HepG2 (cell line): ENCODE measurements around the gene MINDY1. TPM values are rescaled to one million over a fixed set of nuclear protein-coding genes. Genes with fewer than 3 reads are reported as not detected.

Experiments used
- ATF5 ChIP-seq: sonication (generic); formaldehyde crosslinking; IDR thresholded peaks from 2 replicates; pipeline ENCODE4 v1.4.0; 2020; ENCODE audit warnings: mild to moderate bottlenecking, low read depth, missing genetic modification reagents
- E2F2 ChIP-seq: sonication (generic); formaldehyde crosslinking; IDR thresholded peaks from 2 replicates; pipeline ENCODE4 v1.4.0; 2020; ENCODE audit warnings: missing genetic modification reagents, borderline replicate concordance
- FLYWCH1 ChIP-seq: sonication (generic); formaldehyde crosslinking; IDR thresholded peaks from 2 replicates; pipeline ENCODE4 v1.8.1; 2023; ENCODE audit warnings: mild to moderate bottlenecking, missing genetic modification reagents
- FOSL1 ChIP-seq: sonication (generic); formaldehyde crosslinking; IDR thresholded peaks from 2 replicates; pipeline ENCODE4 v1.9.0; 2021; ENCODE audit warnings: missing genetic modification reagents, borderline replicate concordance
- HOXA7 ChIP-seq: sonication (generic); formaldehyde crosslinking; IDR thresholded peaks from 2 replicates; pipeline ENCODE4 v1.8.1; 2022; ENCODE audit warnings: mild to moderate bottlenecking, missing genetic modification reagents, moderate library complexity
- KAT7 ChIP-seq: IDR thresholded peaks from 2 replicates; pipeline ENCODE4 v1.6.1; 2018; ENCODE audit warnings: borderline replicate concordance, missing compliant biosample characterization
- KLF16 ChIP-seq, 2 experiments: sonication (generic) in 1 of 2; formaldehyde crosslinking in 1 of 2; IDR thresholded peaks; 2 replicates each; pipeline versions ENCODE4 v1.6.1 to v1.8.0; 2016 to 2023; ENCODE audit warnings: missing genetic modification reagents in 2 of 2, missing compliant biosample characterization in 1 of 2
- MAX ChIP-seq: IDR thresholded peaks from 2 replicates; pipeline ENCODE4 v1.6.1; 2012; ENCODE audit warnings: inconsistent platforms
- MIER3 ChIP-seq: IDR thresholded peaks from 2 replicates; pipeline ENCODE4 v1.6.1; 2016; ENCODE audit warnings: missing compliant biosample characterization, borderline replicate concordance
- MTF2 ChIP-seq: sonication (generic); formaldehyde crosslinking; IDR thresholded peaks from 2 replicates; pipeline ENCODE4 v1.5.0; 2020; ENCODE audit warnings: missing genetic modification reagents, borderline replicate concordance
- POLR2A ChIP-seq, 2 experiments: IDR thresholded peaks; 2 replicates each; pipeline ENCODE4 v1.6.1; 2011; ENCODE audit warnings: low read depth in 2 of 2, low read length in 2 of 2, mild to moderate bottlenecking in 1 of 2, moderate library complexity in 1 of 2; ENCODE audit not compliant: insufficient read depth in 1 of 2
- RAD21 ChIP-seq: fragments of 450-650 bp; formaldehyde crosslinking; IDR thresholded peaks from 2 replicates; pipeline ENCODE4 v1.5.0; 2020; ENCODE audit warnings: mild to moderate bottlenecking
- RBFOX2 ChIP-seq: fragments of 200-400 bp; formaldehyde crosslinking; IDR thresholded peaks from 2 replicates; pipeline ENCODE4 v1.6.1; 2017; ENCODE audit warnings: low read depth, mild to moderate bottlenecking, low read length
- SP5 ChIP-seq: IDR thresholded peaks from 2 replicates; pipeline ENCODE4 v1.6.1; 2016; ENCODE audit warnings: low read depth, borderline replicate concordance
- TAF15 ChIP-seq: fragments of 200-400 bp; formaldehyde crosslinking; IDR thresholded peaks from one replicate; pipeline ENCODE4 v1.6.1; 2018; ENCODE audit warnings: mild to moderate bottlenecking, low read depth, low read length; ENCODE audit not compliant: poor library complexity, severe bottlenecking
- ZFP36L1 ChIP-seq: sonication (generic); formaldehyde crosslinking; IDR thresholded peaks from 2 replicates; pipeline ENCODE4 v1.8.0; 2022; ENCODE audit warnings: mild to moderate bottlenecking, missing genetic modification reagents, moderate library complexity
- ZHX2 ChIP-seq, 2 experiments: sonication (generic) in 1 of 2; formaldehyde crosslinking in 1 of 2; IDR thresholded peaks; 2 replicates each; pipeline versions ENCODE4 v1.6.1 to v1.9.0; 2014 to 2022; ENCODE audit warnings: antibody characterized with exemption in 1 of 2, borderline replicate concordance in 1 of 2, inconsistent platforms in 1 of 2, low read depth in 1 of 2, missing genetic modification reagents in 1 of 2
- ZMYM3 ChIP-seq: sonication (generic); formaldehyde crosslinking; IDR thresholded peaks from 2 replicates; pipeline ENCODE4 v1.5.1; 2020; ENCODE audit warnings: mild to moderate bottlenecking, missing genetic modification reagents
- ZNF20 ChIP-seq: sonication (generic); formaldehyde crosslinking; IDR thresholded peaks from 2 replicates; pipeline ENCODE4 v1.4.0; 2020; ENCODE audit warnings: mild to moderate bottlenecking, moderate library complexity, missing genetic modification reagents
- ZNF230 ChIP-seq: sonication (generic); formaldehyde crosslinking; IDR thresholded peaks from 2 replicates; pipeline ENCODE4 v1.4.0; 2020; ENCODE audit warnings: mild to moderate bottlenecking, missing genetic modification reagents
- ZNF253 ChIP-seq: sonication (generic); formaldehyde crosslinking; IDR thresholded peaks from 2 replicates; pipeline ENCODE4 v1.8.0; 2022; ENCODE audit warnings: mild to moderate bottlenecking, missing genetic modification reagents, borderline replicate concordance
- ZNF792 ChIP-seq: IDR thresholded peaks from 2 replicates; pipeline ENCODE4 v1.6.1; 2016
- polyA plus RNA-seq, 8 experiments: library from polyadenylated mRNA; depleted of rRNA in 3 of 8; stranded (reverse) in 7 of 8; unstranded in 1 of 8; fragments of >200 nt; fragmentation: Illumina TruSeq in 4 of 8; extraction: Trizol in 4 of 8; gene quantifications; 2 replicates each; pipeline versions ENCODE4 v1.2.1 to v1.2.3, GENCODE V29; 2011 to 2016; ENCODE audit warnings: low read depth in 4 of 8, missing spikeins in 1 of 8, mixed read lengths in 1 of 8; ENCODE audit not compliant: insufficient read depth in 1 of 8
- total RNA-seq, 5 experiments: library from RNA; depleted of rRNA; stranded (reverse); fragments of >200 nt; fragmentation: Illumina TruSeq; extraction: Trizol; gene quantifications; 2 replicates each; pipeline ENCODE4 v1.2.3, GENCODE V29; 2016; ENCODE audit warnings: low read depth in 1 of 5
- TF ChIP-seq, protein P1 (sequence below): sonication (generic); formaldehyde crosslinking; IDR thresholded peaks from 2 replicates; pipeline ENCODE4 v1.4.0; 2020; ENCODE audit warnings: missing genetic modification reagents

Gene MINDY1
- total and polyA plus RNA-seq, 2 of the 13 experiments (the other 11 are each of a cell fraction or from before 2014, with no cell fraction given), result 11.1 to 15.0 TPM

DNA sequence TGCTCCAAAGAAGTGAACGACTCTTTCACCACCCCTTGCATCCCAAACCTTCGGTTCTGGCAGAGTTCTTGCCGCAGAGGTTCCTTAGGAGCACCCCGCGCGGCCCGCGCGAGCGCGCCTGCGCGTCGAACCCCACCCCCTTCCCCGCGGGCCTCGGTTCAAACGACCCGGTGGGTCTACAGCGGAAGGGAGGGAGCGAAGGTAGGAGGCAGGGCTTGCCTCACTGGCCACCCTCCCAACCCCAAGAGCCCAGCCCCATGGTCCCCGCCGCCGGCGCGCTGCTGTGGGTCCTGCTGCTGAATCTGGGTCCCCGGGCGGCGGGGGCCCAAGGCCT, 40.9 kb upstream of the MINDY1 start, which contains the start of gene C1orf56 (continued):
- no peak for TF ChIP-seq ZHX2 (IDR thresholded peaks at IDR 0.05; ENCODE audit: low read depth)
- no peak for TF ChIP-seq ZHX2 (CRISPR knock-in tag; IDR thresholded peaks at IDR 0.05; ENCODE audit: borderline replicate concordance)
- peak; percentile 42; the same call in 1 of the 2 replicates for TF ChIP-seq RAD21
- no peak for TF ChIP-seq ZNF20 (CRISPR knock-in tag)
- TF ChIP-seq ZFP36L1 (CRISPR knock-in tag), result no peak
- TF ChIP-seq MIER3 (CRISPR knock-in tag), result no peak; the same call in 1 of the 2 replicates
- TF ChIP-seq, protein P1, sequence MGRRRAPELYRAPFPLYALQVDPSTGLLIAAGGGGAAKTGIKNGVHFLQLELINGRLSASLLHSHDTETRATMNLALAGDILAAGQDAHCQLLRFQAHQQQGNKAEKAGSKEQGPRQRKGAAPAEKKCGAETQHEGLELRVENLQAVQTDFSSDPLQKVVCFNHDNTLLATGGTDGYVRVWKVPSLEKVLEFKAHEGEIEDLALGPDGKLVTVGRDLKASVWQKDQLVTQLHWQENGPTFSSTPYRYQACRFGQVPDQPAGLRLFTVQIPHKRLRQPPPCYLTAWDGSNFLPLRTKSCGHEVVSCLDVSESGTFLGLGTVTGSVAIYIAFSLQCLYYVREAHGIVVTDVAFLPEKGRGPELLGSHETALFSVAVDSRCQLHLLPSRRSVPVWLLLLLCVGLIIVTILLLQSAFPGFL (CRISPR knock-in tag), result no peak
- TF ChIP-seq E2F2 (CRISPR knock-in tag), result no peak
- no peak for TF ChIP-seq FOSL1 (CRISPR knock-in tag)
- no peak for TF ChIP-seq ZNF253 (CRISPR knock-in tag)
- no peak for TF ChIP-seq ZNF230 (CRISPR knock-in tag)
- no peak for TF ChIP-seq ZMYM3 (CRISPR knock-in tag)
- 0 out of 4 replicates have a peak, but pooled peaks of 1 of the 2 experiments have one; percentile 37 for TF ChIP-seq KLF16 (CRISPR knock-in tag; IDR thresholded peaks at IDR 0.05)
- no peak for TF ChIP-seq ATF5 (CRISPR knock-in tag)
- no peak for TF ChIP-seq TAF15
- TF ChIP-seq RBFOX2, result peak; percentile 81
- TF ChIP-seq MAX, result 0 out of 2 replicates have a peak, but pooled peaks have one; percentile 15
- no peak for TF ChIP-seq SP5 (CRISPR knock-in tag)
- no peak for TF ChIP-seq FLYWCH1 (CRISPR knock-in tag)
- TF ChIP-seq HOXA7 (CRISPR knock-in tag), result no peak
- TF ChIP-seq MTF2 (CRISPR knock-in tag), result no peak
- no peak for TF ChIP-seq ZNF792
- TF ChIP-seq POLR2A (IDR thresholded peaks at IDR 0.05; ENCODE audit: insufficient read depth in 1 of 2, low read depth in 2 of 2, low read length in 2 of 2), result peak; percentile 58 to 77
- 0 out of 2 replicates have a peak, but pooled peaks have one; percentile 15 for TF ChIP-seq KAT7 (CRISPR knock-in tag)
